GM21367 (cell line): ENCODE measurements around the gene NUS1.
"Not testable (repeated sequence)": the region's sequence is repeated elsewhere in the genome, so short reads cannot be mapped to it uniquely, and the experiment has no call there.

Source experiments
- ATAC-seq: cut with Tn5 transposase; IDR thresholded peaks from one replicate; pipeline ENCODE4 v1.9.1; 2021; ENCODE audit not compliant: unreplicated experiment

The NUS1 gene

GRCh38 chr6:117674991-117675657 is at the start of gene NUS1:
Gene NUS1 (plus strand): TSS chr6:117675469. CDS start chr6:117675671, 202 bp downstream.
- ATAC-seq: peak; percentile 99

GRCh38 chr6:117627533-117627932 is 47.7 kb upstream of the NUS1 start:
- ATAC-seq: no peak

GRCh38 chr6:117629119-117629660 is 46.1 kb upstream of the NUS1 start:
- no peak for ATAC-seq

GRCh38 chr6:117637770-117638169 is 37.5 kb upstream of the NUS1 start:
- ATAC-seq: no peak

GRCh38 chr6:117642976-117643375 is 32.3 kb upstream of the NUS1 start:
- no peak for ATAC-seq

- ATAC-seq: not testable (repeated sequence)
These were observed 23.3 kb upstream of the NUS1 start for GRCh38 chr6:117651984-117652383.

GRCh38 chr6:117653949-117654348 is 21.3 kb upstream of the NUS1 start:
- no peak for ATAC-seq

GRCh38 chr6:117655380-117655779 is 19.9 kb upstream of the NUS1 start:
- ATAC-seq: no peak

GRCh38 chr6:117666881-117667280 is 8.4 kb upstream of the NUS1 start:
- no peak for ATAC-seq

GRCh38 chr6:117668736-117669135 is 6.5 kb upstream of the NUS1 start:
- ATAC-seq: no peak

- no peak for ATAC-seq
These were observed 766 bp upstream of the NUS1 start for GRCh38 chr6:117674503-117674902.

GRCh38 chr6:117675658-117676301 is 511 bp downstream of the NUS1 start:
- peak; percentile 10 for ATAC-seq

- ATAC-seq: no peak
These were observed 1.4 kb downstream of the NUS1 start for GRCh38 chr6:117676577-117677218.

- no peak for ATAC-seq
These were observed 2.4 kb downstream of the NUS1 start for GRCh38 chr6:117677553-117678141.

GRCh38 chr6:117681162-117681741 is 6.0 kb downstream of the NUS1 start:
- ATAC-seq: no peak

GRCh38 chr6:117684749-117685148 is 9.5 kb downstream of the NUS1 start:
- no peak for ATAC-seq

- ATAC-seq: no peak
These were observed 10.1 kb downstream of the NUS1 start for GRCh38 chr6:117685359-117685758.

GRCh38 chr6:117687021-117687648 is 11.9 kb downstream of the NUS1 start:
- no peak for ATAC-seq

GRCh38 chr6:117689584-117689983 is 14.3 kb downstream of the NUS1 start:
- not testable (repeated sequence) for ATAC-seq

GRCh38 chr6:117706504-117706903 is 31.2 kb downstream of the NUS1 start:
- ATAC-seq: no peak
